Heart left ventricle (tissue), 16 donors: Measurements from ENCODE around the gene TTLL5. TPM values are rescaled to one million over a fixed set of nuclear protein-coding genes. Genes with fewer than 3 reads are reported as not detected.

ENCODE experiments used
- ATAC-seq, 4 donors: fragments of 200-7000 bp; cut with Tn5 transposase; one replicate each; pipeline ENCODE4 v1.9.1; 2020 to 2022; ENCODE audit warnings: moderate library complexity in 4 of 4, mild to moderate bottlenecking in 3 of 4, moderate number of reproducible peaks in 1 of 4
- DNase-seq, 5 donors: peaks; one replicate each; pipeline ENCODE4 v3.0.0-alpha.2; 2020
- H3K27ac ChIP-seq, 12 donors: fragments of 200-600 bp; sonication (generic) in 4 of 12; one replicate each; pipeline versions ENCODE4 v1.5.0 to v1.8.0; 2016 to 2022; ENCODE audit warnings: mild to moderate bottlenecking in 2 of 12
- H3K27me3 ChIP-seq, 9 donors: fragments of 200-600 bp; sonication (generic) in 2 of 9; one replicate each; pipeline versions ENCODE4 v1.5.1 to v1.8.0; 2016 to 2022; ENCODE audit warnings: mild to moderate bottlenecking in 3 of 9
- H3K36me3 ChIP-seq, 9 donors: fragments of 200-600 bp; sonication (generic) in 2 of 9; one replicate each; pipeline versions ENCODE4 v1.5.0 to v1.8.0; 2018 to 2022; ENCODE audit warnings: mild to moderate bottlenecking in 2 of 9
- H3K4me1 ChIP-seq, 12 donors: fragments of 200-600 bp; sonication (generic) in 4 of 12; one replicate each; pipeline versions ENCODE4 v1.5.0 to v1.8.0; 2016 to 2022; ENCODE audit warnings: mild to moderate bottlenecking in 3 of 12
- H3K4me3 ChIP-seq, 12 donors: fragments of 200-600 bp; sonication (generic) in 4 of 12; one replicate each; pipeline versions ENCODE4 v1.5.0 to v1.8.0; 2017 to 2022; ENCODE audit warnings: mild to moderate bottlenecking in 9 of 12, moderate library complexity in 4 of 12
- H3K9me3 ChIP-seq, 12 donors: fragments of 200-600 bp; sonication (generic) in 4 of 12; one replicate each; pipeline versions ENCODE4 v1.5.0 to v1.8.0; 2016 to 2022; ENCODE audit warnings: mild to moderate bottlenecking in 1 of 12
- POLR2A ChIP-seq, 2 donors: fragments of 450-650 bp; IDR thresholded peaks; one replicate each; pipeline ENCODE4 v1.6.1; 2017; ENCODE audit warnings: antibody characterized with exemption in 2 of 2, mild to moderate bottlenecking in 2 of 2, moderate library complexity in 2 of 2
- WGBS, 4 donors: extraction: QIAGEN DNeasy Blood & Tissue Kit in 2 of 4; methylation state at CpG; one replicate each; pipeline versions ENCODE4 v1.1.5 to v1.1.7; 2013 to 2018; 5-methylcytosine and 5-hydroxymethylcytosine counted together
- intact Hi-C, 10 donors: fragments of 100-400 bp; cut with DNase I; formaldehyde crosslinking; loops; one replicate each; pipeline versions ENCODE4 v1.11.1 to v1.14.2; 2022
- polyA plus RNA-seq, 2 donors: library from polyadenylated mRNA; stranded (reverse); fragments of 200-250 nt; gene quantifications; one replicate each; pipeline ENCODE4 v1.2.3, GENCODE V29; 2013
- total RNA-seq, 9 donors: library from RNA; depleted of rRNA in 2 of 9; stranded (reverse); fragments of >200 nt in 2 of 9; fragmentation: NEBNext Ultra II Directional in 3 of 9; extraction: Animal tissue kit (Norgen Biotek cat#: 25700) in 3 of 9; gene quantifications; one replicate each; pipeline versions ENCODE4 v1.1.0 to v1.2.4, GENCODE V29; 2016 to 2023
- TF ChIP-seq, protein P1 (sequence below), 12 donors: fragments of 200-600 bp; sonication (generic) in 4 of 12; IDR thresholded peaks; one replicate each; pipeline versions ENCODE4 v1.5.0 to v1.8.0; 2018 to 2022; ENCODE audit warnings: antibody characterized with exemption in 12 of 12, mild to moderate bottlenecking in 5 of 12
- donor health status: ischemic (EF 13 %, LVEDD 7.1; RV severe dilation, severe dysfunction).
- donor health status: healthy with polysubstance abuse.
- donor health status: DM: no; HTN: yes; CAD: no.
- donor health status: DM: no; HTN: no; CAD: no.
- donor health status: ischemic (EF 25% LVEDD 6.9; RV normal size, moderate dysfunction).
- donor health status: ischemic (EF 25% LVEDD 5.7; RV mildly dilated, moderate dysfunction).
- donor health status: healthy.
- donor health status: DM: yes; HTN: yes; CAD: no.
- donor health status: ischemic (EF 35%, LVEDD 5.7; RV mildly dilated, moderate dysfunction).
- donor health status: nonischemic (EF 11% LVEDD 7.7; RV severe dilation, severe dysfunction).
- donor health status: DM: yes; HTN: yes; CAD: no.
- donor health status: PGD.
- donor health status: ischemic (EF 29% LVEDD 5.4; RV normal size, mild dysfunction).
- donor health status: nonischemic (EF 23%, LVEDD 6.1; RV moderate dilation, normal function).

TTLL5 gene
- total and polyA plus RNA-seq, 11 donors = 6.2 to 24.6 (median 15.8) TPM

DNA sequence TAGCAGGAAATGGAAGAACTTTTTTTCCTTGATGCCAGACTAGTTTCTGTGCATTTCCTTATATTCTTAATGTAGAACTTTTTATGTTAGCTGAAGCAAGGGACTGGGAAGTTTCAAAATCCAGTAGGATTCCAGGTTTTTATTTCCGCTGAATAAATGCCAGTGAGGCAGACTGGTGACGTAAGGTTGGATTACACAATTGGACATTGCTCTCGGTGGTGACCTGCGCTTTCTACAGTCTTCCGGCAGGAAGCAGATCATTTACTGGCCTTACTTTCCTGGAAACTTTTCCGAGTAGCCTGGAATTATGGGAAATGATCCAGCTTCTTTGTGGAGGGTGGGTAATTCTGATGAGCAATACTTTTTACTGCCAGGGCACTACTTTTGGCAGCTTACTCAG, 328.1 kb downstream of the TTLL5 start:
- peak overlapping the region in 11 of 12 donors; percentile 16 to 83 (median 71) for H3K27ac ChIP-seq
- WGBS, 4 donors = 48 to 77% (median 60%) methylated on average over 6 of the region's 6 CpGs
- H3K27me3 ChIP-seq = no peaks in the 10 kb centered on the region
- intact Hi-C loops = loop anchor here in 1 of 10 donors (10.0 kb wide), 1 partner anchor 194 kb away; no protein-coding TSS in a partner anchor
- TF ChIP-seq, protein P1, sequence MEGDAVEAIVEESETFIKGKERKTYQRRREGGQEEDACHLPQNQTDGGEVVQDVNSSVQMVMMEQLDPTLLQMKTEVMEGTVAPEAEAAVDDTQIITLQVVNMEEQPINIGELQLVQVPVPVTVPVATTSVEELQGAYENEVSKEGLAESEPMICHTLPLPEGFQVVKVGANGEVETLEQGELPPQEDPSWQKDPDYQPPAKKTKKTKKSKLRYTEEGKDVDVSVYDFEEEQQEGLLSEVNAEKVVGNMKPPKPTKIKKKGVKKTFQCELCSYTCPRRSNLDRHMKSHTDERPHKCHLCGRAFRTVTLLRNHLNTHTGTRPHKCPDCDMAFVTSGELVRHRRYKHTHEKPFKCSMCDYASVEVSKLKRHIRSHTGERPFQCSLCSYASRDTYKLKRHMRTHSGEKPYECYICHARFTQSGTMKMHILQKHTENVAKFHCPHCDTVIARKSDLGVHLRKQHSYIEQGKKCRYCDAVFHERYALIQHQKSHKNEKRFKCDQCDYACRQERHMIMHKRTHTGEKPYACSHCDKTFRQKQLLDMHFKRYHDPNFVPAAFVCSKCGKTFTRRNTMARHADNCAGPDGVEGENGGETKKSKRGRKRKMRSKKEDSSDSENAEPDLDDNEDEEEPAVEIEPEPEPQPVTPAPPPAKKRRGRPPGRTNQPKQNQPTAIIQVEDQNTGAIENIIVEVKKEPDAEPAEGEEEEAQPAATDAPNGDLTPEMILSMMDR (IDR thresholded peaks at IDR 0.05) = no peak
- TF ChIP-seq POLR2A (IDR thresholded peaks at IDR 0.05) = no peak
- DNase-seq = peak in 3 of 5 donors; percentile 50 to 58 (median 53)
- peak in 3 of 4 donors; percentile 40 to 72 (median 42) for ATAC-seq
- H3K4me3 ChIP-seq = no peak overlapping the region
- H3K4me1 ChIP-seq = peaks cover 3 to 65% (median 30%) of the 10 kb centered on the region in 12 donors
- no peaks in the 10 kb centered on the region for H3K9me3 ChIP-seq
- peaks cover 0 to 54% (median 11%) of the 10 kb centered on the region in 9 donors for H3K36me3 ChIP-seq

DNA sequence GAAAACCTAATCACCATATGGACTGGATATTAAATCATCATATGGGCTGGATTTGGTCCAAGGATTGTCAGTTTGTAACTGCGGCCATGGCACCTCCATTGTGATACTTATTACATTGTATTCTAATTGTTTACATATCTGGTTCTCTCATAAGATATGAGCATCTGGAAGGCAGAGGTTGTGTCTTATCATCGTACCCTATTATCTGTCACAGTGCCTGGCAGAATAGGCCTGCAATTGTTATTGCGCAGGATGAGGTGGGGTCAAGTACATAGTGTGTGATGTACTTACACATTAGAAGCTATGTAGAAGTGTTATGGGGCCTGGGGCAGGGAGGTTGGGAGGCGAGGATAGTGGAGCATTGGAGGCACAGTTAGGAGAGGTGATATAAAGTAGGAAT, 329.3 kb downstream of the TTLL5 start:
- peaks cover 0 to 58% (median 11%) of the 10 kb centered on the region in 9 donors for H3K36me3 ChIP-seq

DNA sequence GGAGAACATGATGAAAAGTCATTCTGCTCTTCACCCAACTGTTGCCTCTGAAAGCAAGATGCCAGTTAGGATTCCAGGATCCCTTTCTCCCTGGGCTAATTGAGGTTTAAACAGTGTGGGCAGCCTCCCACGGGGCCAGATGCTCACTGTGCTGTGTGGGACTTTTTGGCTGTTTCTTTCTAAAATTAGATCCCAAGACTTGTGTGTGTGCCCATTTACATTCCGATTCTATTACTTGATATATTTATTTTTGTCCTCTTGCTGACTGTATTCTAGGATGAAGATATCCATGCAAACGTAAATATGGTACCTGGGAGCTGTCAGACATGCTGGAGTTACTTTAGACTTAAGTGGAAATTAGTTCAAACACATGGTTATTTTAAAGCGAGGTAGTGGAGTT, 330.7 kb downstream of the TTLL5 start:
- DNase-seq (no peak), ATAC-seq (peak in 3 of 4 donors; percentile 27 to 52 (median 30))
- Histone ChIP-seq H3K4me1 (peaks cover 0 to 73% (median 30%) of the 10 kb centered on the region in 12 donors), H3K36me3 (peaks cover 0 to 70% (median 12%) of the 10 kb centered on the region in 9 donors), H3K4me3 (no peak overlapping the region), H3K27ac (peak overlapping the region in 9 of 12 donors; percentile 11 to 88 (median 59)), H3K27me3 (no peaks in the 10 kb centered on the region), H3K9me3 (no peaks in the 10 kb centered on the region)
- 50 to 58% (median 57%) methylated on average over 4 of the region's 4 CpGs for WGBS, 4 donors
- intact Hi-C loops = no loop called here
- TF ChIP-seq POLR2A (IDR thresholded peaks at IDR 0.05) = no peak
- TF ChIP-seq, protein P1 (IDR thresholded peaks at IDR 0.05) = no peak

More for the DNA sequence above, 329.3 kb downstream of the TTLL5 start:
- peaks cover 2 to 67% (median 31%) of the 10 kb centered on the region in 12 donors for H3K4me1 ChIP-seq
- H3K4me3 ChIP-seq = no peak overlapping the region
- ATAC-seq = no peak
- peak overlapping the region in 5 of 12 donors; percentile 55 to 76 (median 73) for H3K27ac ChIP-seq
- intact Hi-C loops = no loop called here
- H3K9me3 ChIP-seq = no peaks in the 10 kb centered on the region
- TF ChIP-seq, protein P1 (IDR thresholded peaks at IDR 0.05) = no peak
- TF ChIP-seq POLR2A (IDR thresholded peaks at IDR 0.05) = no peak
- H3K27me3 ChIP-seq = no peaks in the 10 kb centered on the region
- 93 to 96% (median 94%) methylated on average over 4 of the region's 4 CpGs for WGBS, 4 donors
- no peak for DNase-seq

DNA sequence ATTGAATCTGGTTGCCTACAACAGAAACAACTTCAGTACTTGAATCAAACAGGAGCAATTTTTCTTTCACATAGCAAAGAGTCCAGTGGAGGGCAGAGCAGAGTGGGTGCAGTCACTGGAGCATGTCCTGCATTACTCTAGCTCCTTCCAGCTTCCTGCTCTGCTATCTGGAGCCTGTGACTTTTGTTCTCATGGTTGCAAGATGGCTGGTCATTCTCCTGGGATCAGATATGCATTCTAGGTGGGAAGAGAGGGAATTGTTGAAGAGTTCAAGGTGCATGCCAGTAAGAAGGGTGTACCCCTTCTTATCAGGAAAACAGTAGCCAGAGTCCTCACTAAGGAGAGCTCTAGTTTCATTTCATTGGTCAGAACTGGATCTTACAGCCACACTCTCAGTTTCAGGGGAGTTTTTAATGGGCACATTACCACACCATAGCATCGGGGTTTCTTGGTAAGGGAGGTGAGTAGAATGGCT, 332.6 kb downstream of the TTLL5 start:
- ATAC-seq = peak in 1 of 4 donors; percentile 30
- 94 to 100% (median 95%) methylated on average over 1 of the region's 1 CpG for WGBS, 4 donors
- intact Hi-C loops = no loop called here
- Histone ChIP-seq H3K36me3 (peaks cover 0 to 86% (median 29%) of the 10 kb centered on the region in 9 donors), H3K4me3 (no peak overlapping the region), H3K27ac (peak overlapping the region in 8 of 12 donors; percentile 12 to 95 (median 83)), H3K27me3 (no peaks in the 10 kb centered on the region), H3K9me3 (no peaks in the 10 kb centered on the region), H3K4me1 (peaks cover 0 to 61% (median 28%) of the 10 kb centered on the region in 12 donors)
- TF ChIP-seq, protein P1 (IDR thresholded peaks at IDR 0.05) = peak in 1 of 12 donors; percentile 18
- TF ChIP-seq POLR2A (IDR thresholded peaks at IDR 0.05) = no peak
- no peak for DNase-seq
